Loucy (cell line): ENCODE data around the gene FNDC11.

Source experiments
- H2AFZ ChIP-seq: fragments of 200-600 bp; sonication (generic); 2 replicates; pipeline ENCODE4 v1.6.0; 2016; ENCODE audit warnings: antibody characterized with exemption, mild to moderate bottlenecking, low read length, moderate library complexity
- H3F3A ChIP-seq: fragments of 200-600 bp; 2 replicates; pipeline ENCODE4 v1.6.0; 2016; ENCODE audit warnings: antibody characterized with exemption, low read depth, mild to moderate bottlenecking
- H3K27me3 ChIP-seq: fragments of 200-600 bp; sonication (generic); 2 replicates; pipeline ENCODE4 v1.6.1; 2014; ENCODE audit warnings: low read length, mild to moderate bottlenecking; ENCODE audit not compliant: insufficient read depth, poor library complexity, severe bottlenecking
- H3K36me3 ChIP-seq: fragments of 200-600 bp; sonication (generic); 2 replicates; pipeline ENCODE4 v1.6.1; 2016; ENCODE audit warnings: low read length; ENCODE audit not compliant: insufficient read depth
- H3K4me1 ChIP-seq: fragments of 200-600 bp; sonication (generic); 2 replicates; pipeline ENCODE4 v1.5.1; 2014; ENCODE audit warnings: low read length, mild to moderate bottlenecking; ENCODE audit not compliant: insufficient read depth, poor library complexity, severe bottlenecking
- H3K4me2 ChIP-seq: fragments of 200-600 bp; sonication (generic); 2 replicates; pipeline ENCODE4 v1.6.0; 2014; ENCODE audit warnings: antibody characterized with exemption, low read length, low read depth, mild to moderate bottlenecking; ENCODE audit not compliant: poor library complexity, severe bottlenecking
- H3K4me3 ChIP-seq: fragments of 200-600 bp; sonication (generic); 2 replicates; pipeline ENCODE4 v1.5.1; 2014; ENCODE audit warnings: low read length, mild to moderate bottlenecking, mixed read lengths; ENCODE audit not compliant: poor library complexity, severe bottlenecking
- H3K79me2 ChIP-seq: fragments of 200-600 bp; sonication (generic); 2 replicates; pipeline ENCODE4 v1.6.1; 2014; ENCODE audit warnings: low read length; ENCODE audit not compliant: insufficient read depth
- H3K9ac ChIP-seq: fragments of 200-600 bp; sonication (generic); 2 replicates; pipeline ENCODE4 v1.6.0; 2014; ENCODE audit warnings: mild to moderate bottlenecking, low read depth, low read length, moderate library complexity; ENCODE audit not compliant: poor library complexity, severe bottlenecking
- H3K9me2 ChIP-seq: fragments of 200-600 bp; sonication (generic); replicated peaks from 2 replicates; pipeline ENCODE4 v1.6.1; 2016; ENCODE audit warnings: low read depth, low read length, mixed read lengths
- H3K9me3 ChIP-seq: fragments of 200-600 bp; sonication (generic); 2 replicates; pipeline ENCODE4 v1.6.1; 2014; ENCODE audit warnings: mild to moderate bottlenecking, antibody characterized with exemption, low read length, low read depth; ENCODE audit not compliant: insufficient read depth
- H4K20me1 ChIP-seq: fragments of 200-600 bp; sonication (generic); 2 replicates; pipeline ENCODE4 v1.6.0; 2014; ENCODE audit warnings: antibody characterized with exemption, low read length, mild to moderate bottlenecking; ENCODE audit not compliant: insufficient read depth, poor library complexity, severe bottlenecking
- CTCF ChIP-seq: fragments of 200-600 bp; sonication (generic); conservative IDR thresholded peaks from 2 replicates; pipeline ENCODE4 v1.5.1; 2014; ENCODE audit warnings: mild to moderate bottlenecking, antibody characterized with exemption, low read length
- EZH2phosphoT487 ChIP-seq: fragments of 200-600 bp; IDR thresholded peaks from 2 replicates; pipeline ENCODE4 v1.6.1; 2018; ENCODE audit warnings: antibody characterized with exemption, mild to moderate bottlenecking, moderate library complexity, borderline replicate concordance

Gene FNDC11

GRCh38 chr20:63594043-63594561 is 40.1 kb downstream of the FNDC11 start:
- Histone ChIP-seq H4K20me1 (no peaks in the 10 kb centered on the region), H3K27me3 (no peaks in the 10 kb centered on the region), H3K9me3 (no peaks in the 10 kb centered on the region), H3K36me3 (peaks cover 30% of the 10 kb centered on the region; the same call in 1 of the 2 replicates), H3K4me3 (no peak overlapping the region), H3K9ac (no peak overlapping the region), H3K79me2 (no peaks in the 10 kb centered on the region), H3K9me2 (no peaks in the 10 kb centered on the region), H3K4me1 (no peaks in the 10 kb centered on the region), H3F3A (no peaks in the 10 kb centered on the region), H2AFZ (no peak overlapping the region), H3K4me2 (no peak overlapping the region)
- TF ChIP-seq EZH2phosphoT487 (no peak), CTCF (no peak)

GRCh38 chr20:63595416-63596127 is 41.6 kb downstream of the FNDC11 start:
- Histone ChIP-seq H3K9me3 (no peaks in the 10 kb centered on the region), H3K36me3 (peaks cover 42% of the 10 kb centered on the region; the same call in 1 of the 2 replicates), H3K9me2 (no peaks in the 10 kb centered on the region), H3K27me3 (no peaks in the 10 kb centered on the region), H3F3A (no peaks in the 10 kb centered on the region), H3K9ac (no peak overlapping the region), H3K79me2 (no peaks in the 10 kb centered on the region), H4K20me1 (no peaks in the 10 kb centered on the region), H3K4me2 (no peak overlapping the region), H3K4me3 (no peak overlapping the region), H3K4me1 (no peaks in the 10 kb centered on the region), H2AFZ (no peak overlapping the region)
- no peak for TF ChIP-seq EZH2phosphoT487
- no peak for TF ChIP-seq CTCF

GRCh38 chr20:63596423-63596822 is 42.5 kb downstream of the FNDC11 start:
- Histone ChIP-seq H3K9me2 (no peaks in the 10 kb centered on the region), H3F3A (no peaks in the 10 kb centered on the region), H4K20me1 (no peaks in the 10 kb centered on the region), H3K27me3 (no peaks in the 10 kb centered on the region), H2AFZ (no peak overlapping the region), H3K4me1 (no peaks in the 10 kb centered on the region), H3K9ac (no peak overlapping the region), H3K4me3 (no peak overlapping the region), H3K36me3 (peaks cover 50% of the 10 kb centered on the region; the same call in 1 of the 2 replicates), H3K79me2 (no peaks in the 10 kb centered on the region), H3K9me3 (no peaks in the 10 kb centered on the region), H3K4me2 (no peak overlapping the region)
- TF ChIP-seq CTCF (no peak), EZH2phosphoT487 (no peak)
